Epithelial cell of esophagus (primary cell): ENCODE results near the gene ATXN1.
A peak's percentile ranks its signal among the peaks of the same experiment; 100 is the strongest.
"Not testable (repeated sequence)": the region's sequence is repeated elsewhere in the genome, so short reads cannot be mapped to it uniquely, and the experiment has no call there.

Source experiments
- DNase-seq: peaks from one replicate; pipeline ENCODE4 v3.0.0; 2010; ENCODE audit warnings: low read depth
- H3K4me3 ChIP-seq: 2 replicates; pipeline ENCODE4 v1.5.1; 2011; ENCODE audit warnings: mild to moderate bottlenecking, low read length, control low read depth
- CTCF ChIP-seq: IDR thresholded peaks from 2 replicates; pipeline ENCODE4 v1.5.1; 2011; ENCODE audit warnings: low read depth, mild to moderate bottlenecking, low read length, control low read depth, inconsistent platforms; ENCODE audit not compliant: insufficient read depth; ENCODE audit errors: missing control alignments

The ATXN1 gene

GRCh38 chr6:16633961-16634360 is 127.3 kb downstream of the ATXN1 start:
- H3K4me3 ChIP-seq: no peak overlapping the region
- no peak for DNase-seq
- TF ChIP-seq CTCF: no peak

GRCh38 chr6:16633465-16633864 is 127.8 kb downstream of the ATXN1 start:
- TF ChIP-seq CTCF: no peak
- no peak for DNase-seq

GRCh38 chr6:16632101-16632500 is 129.2 kb downstream of the ATXN1 start:
- no peak for DNase-seq
- TF ChIP-seq CTCF: no peak
- no peak overlapping the region for H3K4me3 ChIP-seq

More at GRCh38 chr6:16633465-16633864, 127.8 kb downstream of the ATXN1 start:
- H3K4me3 ChIP-seq: no peak overlapping the region

- DNase-seq: peak; percentile 65
Observed at GRCh38 chr6:16630026-16630643, 131.1 kb downstream of the ATXN1 start.

GRCh38 chr6:16628580-16628979 is 132.7 kb downstream of the ATXN1 start:
- not testable (repeated sequence) for H3K4me3 ChIP-seq, DNase-seq

More at GRCh38 chr6:16630026-16630643, 131.1 kb downstream of the ATXN1 start:
- no peak for TF ChIP-seq CTCF
- no peak overlapping the region for H3K4me3 ChIP-seq

GRCh38 chr6:16626650-16627049 is 134.6 kb downstream of the ATXN1 start:
- TF ChIP-seq CTCF: no peak
- H3K4me3 ChIP-seq: no peak overlapping the region
- DNase-seq: no peak

GRCh38 chr6:16625291-16626265 is 135.7 kb downstream of the ATXN1 start:
- no peak for TF ChIP-seq CTCF
- DNase-seq: no peak
- H3K4me3 ChIP-seq: no peak overlapping the region
